Astrocyte (in vitro differentiated cells and primary cell): ENCODE data around the gene PRKCE.

Source experiments
- CTCF ChIP-seq: IDR thresholded peaks from 2 replicates; pipeline ENCODE4 v1.5.1; 2011; ENCODE audit warnings: low read depth, mild to moderate bottlenecking, inconsistent platforms, low read length, moderate library complexity; ENCODE audit not compliant: insufficient read depth
- EZH2 ChIP-seq: IDR thresholded peaks from 2 replicates; pipeline ENCODE4 v1.6.1; 2012; ENCODE audit warnings: mild to moderate bottlenecking, low read length, inconsistent platforms; ENCODE audit not compliant: insufficient read depth

GRCh38 chr2:45918463-45919159 lies 267.1 kb downstream of the PRKCE start:
- TF ChIP-seq EZH2, result no peak
- TF ChIP-seq CTCF, result no peak
